Right hindlimb (tissue), 1 donor: ENCODE results near the gene NOP14.
"Not testable (repeated sequence)": the region's sequence is repeated elsewhere in the genome, so short reads cannot be mapped to it uniquely, and the experiment has no call there.

ENCODE experiments used
- DNase-seq: peaks from one replicate; pipeline ENCODE4 v3.0.0-alpha.2; 2018

NOP14 gene

DNA sequence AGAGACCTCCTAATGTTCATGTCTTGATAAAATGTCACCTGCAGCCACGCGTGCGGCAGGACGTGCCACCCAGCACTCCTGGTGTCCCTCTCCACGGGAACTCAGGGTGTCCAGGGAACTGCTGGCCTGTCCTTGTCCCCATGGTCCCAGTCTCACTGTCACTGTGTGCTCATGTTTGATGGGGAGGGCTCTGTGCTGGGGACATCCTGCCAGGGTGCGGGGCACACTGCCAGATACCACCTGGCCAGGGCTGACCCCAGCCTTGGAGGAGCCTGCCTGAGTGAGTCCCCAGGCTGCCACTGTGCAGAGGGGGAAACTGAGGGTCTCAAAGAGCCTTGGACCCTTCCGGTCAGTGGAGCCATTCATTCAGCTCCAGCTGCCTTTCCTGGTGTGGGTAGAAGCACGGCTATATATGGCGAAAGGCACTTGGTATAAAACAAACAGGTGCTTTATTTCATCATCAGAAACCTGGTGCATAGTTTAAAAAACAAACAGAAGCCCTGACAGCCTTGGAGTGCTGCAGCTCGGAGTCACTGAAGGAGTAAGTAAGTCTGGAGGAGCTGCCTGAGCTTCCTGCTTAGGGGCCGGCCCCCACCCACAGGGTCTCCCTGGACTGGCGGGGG is 33.0 kb downstream of the NOP14 start:
- DNase-seq: no peak

DNA sequence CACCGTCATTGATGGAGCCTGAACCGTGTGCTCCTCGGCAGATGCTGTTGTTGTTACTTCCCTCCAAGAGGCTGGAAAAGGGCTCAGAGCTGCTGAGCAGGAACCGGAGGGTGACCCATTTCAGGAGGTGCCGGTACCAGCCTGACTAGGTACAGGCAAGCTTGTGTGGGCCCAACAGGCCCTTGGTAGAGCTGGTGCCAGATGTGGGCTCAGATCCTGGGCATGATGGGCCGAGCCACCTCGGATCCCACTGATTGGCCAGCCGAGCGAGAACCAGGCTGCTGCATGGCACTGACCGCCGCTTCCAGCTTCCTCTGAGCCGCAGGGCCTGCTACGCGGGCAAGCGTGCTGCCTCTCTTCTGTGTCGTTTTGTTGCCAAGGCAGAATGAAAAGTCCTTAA is 33.7 kb downstream of the NOP14 start:
- DNase-seq: no peak

DNA sequence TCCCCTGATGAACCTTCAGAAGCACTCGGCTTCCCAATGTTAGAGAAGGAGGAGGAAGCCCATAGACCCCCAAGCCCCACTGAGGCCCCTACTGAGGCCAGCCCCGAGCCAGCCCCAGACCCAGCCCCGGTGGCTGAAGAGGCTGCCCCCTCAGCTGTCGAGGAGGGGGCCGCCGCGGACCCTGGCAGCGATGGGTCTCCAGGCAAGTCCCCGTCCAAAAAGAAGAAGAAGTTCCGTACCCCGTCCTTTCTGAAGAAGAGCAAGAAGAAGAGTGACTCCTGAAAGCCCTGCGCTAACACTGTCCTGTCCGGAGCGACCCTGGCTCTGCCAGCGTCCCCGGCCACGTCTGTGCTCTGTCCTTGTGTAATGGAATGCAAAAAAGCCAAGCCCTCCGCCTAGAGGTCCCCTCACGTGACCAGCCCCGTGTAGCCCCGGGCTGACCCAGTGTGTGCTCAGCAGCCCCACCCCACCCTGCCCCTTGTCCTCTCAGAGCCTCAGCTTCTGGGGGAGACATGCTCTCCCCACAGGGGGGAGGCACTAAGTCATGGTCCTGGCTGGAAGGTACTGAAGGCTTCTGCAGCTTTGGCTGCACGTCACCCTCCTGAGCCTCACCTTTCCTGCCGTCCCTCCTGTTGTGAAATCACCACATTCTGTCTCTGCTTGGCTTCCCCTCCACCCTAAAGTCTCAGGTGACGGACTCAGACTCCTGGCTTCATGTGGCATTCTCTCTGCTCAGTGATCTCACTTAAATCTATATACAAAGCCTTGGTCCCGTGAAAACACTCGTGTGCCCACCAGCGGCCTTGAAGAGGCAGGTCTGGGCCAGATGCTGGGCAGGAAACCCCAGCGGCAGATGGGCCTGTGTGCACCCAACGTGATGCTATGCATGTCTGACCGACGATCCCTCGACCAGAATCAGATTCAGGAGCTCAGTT is 34.7 kb downstream of the NOP14 start:
- no peak for DNase-seq

DNA sequence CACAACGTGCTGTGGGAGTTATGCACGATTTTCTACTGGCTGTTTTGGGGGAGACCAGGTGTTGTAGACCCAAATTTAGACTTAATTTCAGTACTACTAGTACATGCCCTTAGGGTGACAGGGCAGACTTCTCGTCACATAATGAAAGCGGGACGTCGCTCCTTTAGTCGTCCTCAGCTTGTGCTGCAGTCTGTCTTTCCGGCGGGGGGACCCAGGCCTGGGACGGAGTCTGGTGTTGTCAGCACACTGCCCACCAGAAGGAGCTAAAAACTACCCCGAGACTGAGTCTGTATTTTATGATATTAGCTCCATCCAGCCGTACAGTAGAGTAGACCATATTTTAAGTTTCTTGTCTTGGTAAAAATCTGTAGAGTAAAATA is 35.5 kb downstream of the NOP14 start:
- DNase-seq: no peak

- DNase-seq: no peak
Measured at GRCh38 chr4:2927016-2927695, 36.0 kb downstream of the NOP14 start.

DNA sequence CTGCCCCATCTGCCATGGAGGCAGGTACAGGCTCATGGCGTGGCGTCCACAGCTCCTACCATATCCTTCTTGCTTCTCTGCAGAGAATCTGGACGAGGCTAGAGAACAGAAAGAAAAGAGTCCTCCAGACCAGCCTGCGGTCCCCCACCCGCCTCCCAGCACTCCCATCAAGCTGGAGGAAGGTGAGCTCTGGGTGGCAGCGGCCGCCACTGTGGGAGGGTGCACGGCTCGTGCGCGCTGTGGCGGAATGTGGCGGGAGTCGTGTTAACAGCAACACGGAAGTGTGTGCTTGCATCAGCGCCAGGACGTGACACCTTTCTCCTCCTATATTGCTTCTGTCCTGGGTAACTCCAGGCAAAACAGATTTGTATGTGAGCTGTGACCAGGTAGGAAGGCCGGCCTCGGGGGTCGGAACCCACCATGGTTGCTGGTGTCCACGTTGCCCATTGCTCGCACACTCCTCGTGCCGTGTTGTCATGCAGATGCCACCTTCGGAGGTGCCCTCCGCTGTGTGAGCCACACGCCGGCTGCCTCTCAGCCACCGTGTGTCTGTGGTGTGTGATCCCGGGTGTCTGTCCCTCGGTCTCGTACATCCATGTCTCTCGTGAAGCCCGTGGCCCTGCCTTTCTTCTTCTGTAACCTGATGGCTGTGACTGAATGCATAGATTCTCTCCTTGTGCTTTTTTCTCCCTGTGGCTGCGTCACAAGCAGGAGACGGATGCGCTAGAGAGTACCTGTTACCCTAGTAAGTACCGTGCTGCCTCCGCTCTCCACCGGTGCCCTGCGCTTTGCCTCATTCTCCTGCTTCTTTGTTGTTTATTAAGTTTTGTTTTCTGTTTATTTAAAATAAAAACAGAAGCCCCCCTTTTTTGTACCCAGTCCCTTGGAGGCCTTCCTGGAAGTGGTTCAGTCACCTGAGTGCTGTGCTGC is 37.0 kb downstream of the NOP14 start:
- DNase-seq: no peak

- no peak for DNase-seq
Measured at GRCh38 chr4:2925496-2925895, 37.7 kb downstream of the NOP14 start.

GRCh38 chr4:2924765-2925301 is 38.4 kb downstream of the NOP14 start:
- no peak for DNase-seq

DNA sequence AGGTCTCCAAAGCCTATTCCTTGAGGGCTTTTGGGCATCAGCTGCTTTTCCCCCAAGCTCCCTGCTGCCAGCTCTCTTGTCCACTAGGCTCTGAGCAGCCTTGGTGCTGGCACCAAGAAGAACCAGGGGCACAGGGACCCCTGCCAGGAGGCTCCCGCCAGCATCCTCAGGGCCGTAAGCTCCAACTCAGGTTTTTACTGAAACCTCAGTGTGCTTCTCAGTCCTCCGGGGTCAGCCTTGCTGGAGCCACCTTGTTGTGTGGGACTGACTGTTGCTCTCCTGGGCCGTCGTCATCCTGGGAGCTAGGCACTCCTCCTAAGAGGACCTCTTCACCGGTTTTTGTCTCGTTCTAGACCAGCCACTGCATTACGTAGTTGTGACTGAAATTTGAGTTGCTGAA is 38.9 kb downstream of the NOP14 start:
- DNase-seq: no peak

GRCh38 chr4:2923668-2924173 is 39.5 kb downstream of the NOP14 start:
- DNase-seq: no peak

DNA sequence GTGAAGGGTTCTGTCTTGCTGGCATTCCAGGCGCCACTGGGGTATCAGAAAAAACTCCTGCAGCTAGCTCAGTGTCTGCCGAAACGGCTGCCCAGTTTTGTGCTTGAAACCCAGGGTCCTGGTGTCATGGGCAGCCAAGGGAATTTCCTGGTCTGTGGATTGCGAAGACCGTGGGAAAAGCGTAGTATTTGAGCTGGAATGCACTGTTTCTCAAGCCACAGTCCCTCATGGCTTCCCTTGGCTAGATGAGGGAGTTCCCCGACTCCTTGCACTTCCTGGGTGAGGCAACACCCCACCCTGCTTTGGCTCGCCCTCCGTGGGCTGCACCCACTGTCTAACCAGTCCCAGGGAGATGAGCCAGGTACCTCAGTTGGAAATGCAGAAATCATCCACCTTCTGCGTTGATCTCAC is 40.1 kb downstream of the NOP14 start:
- DNase-seq: no peak

GRCh38 chr4:2922453-2923101 is 40.6 kb downstream of the NOP14 start:
- not testable (repeated sequence) for DNase-seq

DNA sequence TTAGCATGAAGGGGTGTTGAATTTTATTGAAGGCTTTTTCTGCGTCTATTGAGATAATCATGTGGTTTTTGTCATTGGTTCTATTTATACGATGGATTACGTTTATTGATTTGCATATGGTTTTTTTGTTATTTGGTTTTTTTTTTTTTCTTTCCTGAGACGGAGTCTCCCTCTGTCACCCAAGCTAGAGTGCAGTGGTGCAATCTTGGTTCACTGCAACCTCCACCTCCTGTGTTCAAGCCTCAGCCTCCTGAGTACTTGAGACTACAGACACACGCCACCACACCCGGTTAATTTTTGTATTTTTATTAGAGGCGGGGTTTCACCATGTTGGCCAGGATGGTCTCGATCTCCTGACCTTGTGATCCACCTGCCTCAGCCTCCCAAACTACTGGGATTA is 44.5 kb downstream of the NOP14 start:
- DNase-seq: not testable (repeated sequence)

DNA sequence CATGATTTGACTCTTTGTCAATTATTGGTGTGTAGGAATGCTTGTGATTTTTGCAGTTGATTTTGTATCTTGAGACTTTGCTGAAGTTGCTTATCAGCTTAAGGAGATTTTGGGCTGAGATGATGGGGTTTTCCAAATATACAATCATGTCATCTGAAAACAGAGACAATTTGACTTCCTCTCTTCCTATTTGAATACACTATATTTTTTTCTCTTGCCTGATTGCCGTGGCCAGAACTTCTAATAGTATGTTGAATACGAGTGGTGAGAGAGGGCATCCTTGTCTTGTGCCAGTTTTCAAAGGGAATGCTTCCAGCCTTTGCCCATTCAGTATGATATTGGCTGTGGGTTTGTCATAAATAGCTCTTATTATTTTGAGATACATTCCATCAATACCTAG is 44.9 kb downstream of the NOP14 start:
- not testable (repeated sequence) for DNase-seq

GRCh38 chr4:2916696-2917095 is 46.5 kb downstream of the NOP14 start:
- not testable (repeated sequence) for DNase-seq

GRCh38 chr4:2915789-2916188 is 47.4 kb downstream of the NOP14 start:
- no peak for DNase-seq

GRCh38 chr4:2914256-2915126 is 48.7 kb downstream of the NOP14 start:
- no peak for DNase-seq

DNA sequence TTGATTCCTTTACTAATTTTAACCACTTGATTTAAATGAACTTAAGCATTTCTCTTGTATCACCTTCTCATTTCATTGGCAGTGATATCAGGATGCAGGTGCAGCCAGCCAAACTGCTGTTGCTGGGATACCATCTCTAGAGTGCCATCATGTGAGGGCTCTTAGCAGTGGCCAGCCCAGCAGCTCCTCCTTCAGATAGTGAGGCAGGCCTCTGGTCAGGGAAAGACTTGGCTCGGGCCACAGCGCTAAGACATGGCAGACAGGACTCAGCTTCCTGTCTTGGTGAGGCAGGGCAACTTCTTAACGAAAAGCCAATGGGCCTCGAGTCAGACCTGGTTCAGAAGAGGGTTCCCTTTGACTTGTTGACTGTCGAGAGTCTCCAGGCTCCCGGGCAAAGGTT is 50.0 kb downstream of the NOP14 start:
- no peak for DNase-seq

- no peak for DNase-seq
Measured at GRCh38 chr4:2911868-2912267, 51.3 kb downstream of the NOP14 start.

- no peak for DNase-seq
Measured at GRCh38 chr4:2910409-2910808, 52.8 kb downstream of the NOP14 start.

DNA sequence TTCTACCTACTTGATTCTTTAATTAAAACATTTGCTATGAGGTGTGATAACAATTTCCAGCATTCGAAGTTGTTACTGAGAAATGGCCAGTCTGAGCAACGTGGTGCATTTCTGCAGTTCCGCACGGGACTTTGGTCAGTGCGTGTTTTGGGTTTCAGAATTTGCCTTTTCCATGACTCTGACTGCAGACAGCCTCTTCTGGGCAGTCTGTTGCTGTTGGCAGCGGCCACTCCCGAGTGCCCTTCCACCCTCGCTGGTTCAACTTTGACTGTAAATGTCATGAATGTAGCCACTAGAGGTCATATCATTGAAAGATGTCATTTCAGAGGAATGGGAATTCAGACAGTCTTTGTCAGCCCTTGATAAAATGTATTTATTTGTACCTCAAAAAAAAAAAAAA is 53.6 kb downstream of the NOP14 start:
- DNase-seq: no peak
